ENCODE results near the gene CKM. TPM values are rescaled to one million over a fixed set of nuclear protein-coding genes. Genes with fewer than 3 reads are reported as not detected.

The CKM gene
- total RNA-seq, 1 donor from 2014 or later: not detected

GRCh38 chr19:45306518-45307027, 16.1 kb downstream of the CKM start:
- no peak overlapping the region for H3K4me3 ChIP-seq
- no peak overlapping the region for H3K27ac ChIP-seq
- DNase-seq (ENCODE audit: extremely low spot score in 2 of 2): no peak
- H3K36me3 ChIP-seq: no peaks in the 10 kb centered on the region
- no peaks in the 10 kb centered on the region for H3K9me3 ChIP-seq
- H3K27me3 ChIP-seq: no peaks in the 10 kb centered on the region
- H3K4me1 ChIP-seq: peaks cover 7% of the 10 kb centered on the region
- TF ChIP-seq CTCF (IDR thresholded peaks at IDR 0.05): no peak
- TF ChIP-seq POLR2A (IDR thresholded peaks at IDR 0.05): no peak
- TF ChIP-seq POLR2AphosphoS5 (IDR thresholded peaks at IDR 0.05; ENCODE audit: insufficient read depth in 1 of 2, low read depth in 1 of 2): no peak
- intact Hi-C loops (cut with DNase I): no loop called here

- Histone ChIP-seq H3K9me3 (no peaks in the 10 kb centered on the region), H3K27me3 (no peaks in the 10 kb centered on the region), H3K4me1 (peaks cover 7% of the 10 kb centered on the region), H3K27ac (no peak overlapping the region), H3K4me3 (no peak overlapping the region), H3K36me3 (no peaks in the 10 kb centered on the region)
- intact Hi-C loops (cut with DNase I): no loop called here
- DNase-seq (ENCODE audit: extremely low spot score in 2 of 2): no peak
- TF ChIP-seq CTCF (IDR thresholded peaks at IDR 0.05) (no peak), POLR2AphosphoS5 (IDR thresholded peaks at IDR 0.05; ENCODE audit: insufficient read depth in 1 of 2, low read depth in 1 of 2) (no peak), POLR2A (IDR thresholded peaks at IDR 0.05) (no peak)
These were observed 16.6 kb downstream of the CKM start for GRCh38 chr19:45306040-45306439.

GRCh38 chr19:45305421-45305820, 17.3 kb downstream of the CKM start:
- DNase-seq (ENCODE audit: extremely low spot score in 2 of 2): no peak
- no peak for TF ChIP-seq POLR2AphosphoS5 (IDR thresholded peaks at IDR 0.05; ENCODE audit: insufficient read depth in 1 of 2, low read depth in 1 of 2)
- no peak for TF ChIP-seq POLR2A (IDR thresholded peaks at IDR 0.05)
- H3K27ac ChIP-seq: no peak overlapping the region

GRCh38 chr19:45305007-45305406, 17.7 kb downstream of the CKM start:
- intact Hi-C loops (cut with DNase I): no loop called here
- Histone ChIP-seq H3K4me3 (no peak overlapping the region), H3K4me1 (peaks cover 7% of the 10 kb centered on the region), H3K9me3 (no peaks in the 10 kb centered on the region), H3K27ac (no peak overlapping the region), H3K36me3 (peaks cover 0 to 4% of the 10 kb centered on the region in 2 donors), H3K27me3 (no peaks in the 10 kb centered on the region)
- no peak for DNase-seq (ENCODE audit: extremely low spot score in 2 of 2)
- no peak for TF ChIP-seq CTCF (IDR thresholded peaks at IDR 0.05)
- no peak for TF ChIP-seq POLR2AphosphoS5 (IDR thresholded peaks at IDR 0.05; ENCODE audit: insufficient read depth in 1 of 2, low read depth in 1 of 2)
- TF ChIP-seq POLR2A (IDR thresholded peaks at IDR 0.05): no peak

More at GRCh38 chr19:45305421-45305820, 17.3 kb downstream of the CKM start:
- intact Hi-C loops (cut with DNase I): no loop called here
- Histone ChIP-seq H3K4me3 (no peak overlapping the region), H3K4me1 (peaks cover 7% of the 10 kb centered on the region), H3K36me3 (peaks cover 0 to 4% of the 10 kb centered on the region in 2 donors), H3K9me3 (no peaks in the 10 kb centered on the region), H3K27me3 (no peaks in the 10 kb centered on the region)

- Histone ChIP-seq H3K36me3 (peaks cover 0 to 10% of the 10 kb centered on the region in 2 donors), H3K27me3 (no peaks in the 10 kb centered on the region), H3K4me1 (peaks cover 7% of the 10 kb centered on the region), H3K9me3 (no peaks in the 10 kb centered on the region), H3K27ac (no peak overlapping the region), H3K4me3 (no peak overlapping the region)
- TF ChIP-seq CTCF (IDR thresholded peaks at IDR 0.05) (no peak), POLR2A (IDR thresholded peaks at IDR 0.05) (no peak), POLR2AphosphoS5 (IDR thresholded peaks at IDR 0.05; ENCODE audit: insufficient read depth in 1 of 2, low read depth in 1 of 2) (no peak)
- intact Hi-C loops (cut with DNase I): no loop called here
- no peak for DNase-seq (ENCODE audit: extremely low spot score in 2 of 2)
These were observed 18.3 kb downstream of the CKM start for GRCh38 chr19:45304141-45304926.

All from vagina (tissue), 2 donors.